ENCODE results near the gene AK4. TPM values are rescaled to one million over a fixed set of nuclear protein-coding genes. Genes with fewer than 3 reads are reported as not detected.
"Not testable (repeated sequence)": the region's sequence is repeated elsewhere in the genome, so short reads cannot be mapped to it uniquely, and the experiment has no call there.

Gene AK4
- total RNA-seq, 1 donor from 2014 or later = 39.7 TPM

DNA sequence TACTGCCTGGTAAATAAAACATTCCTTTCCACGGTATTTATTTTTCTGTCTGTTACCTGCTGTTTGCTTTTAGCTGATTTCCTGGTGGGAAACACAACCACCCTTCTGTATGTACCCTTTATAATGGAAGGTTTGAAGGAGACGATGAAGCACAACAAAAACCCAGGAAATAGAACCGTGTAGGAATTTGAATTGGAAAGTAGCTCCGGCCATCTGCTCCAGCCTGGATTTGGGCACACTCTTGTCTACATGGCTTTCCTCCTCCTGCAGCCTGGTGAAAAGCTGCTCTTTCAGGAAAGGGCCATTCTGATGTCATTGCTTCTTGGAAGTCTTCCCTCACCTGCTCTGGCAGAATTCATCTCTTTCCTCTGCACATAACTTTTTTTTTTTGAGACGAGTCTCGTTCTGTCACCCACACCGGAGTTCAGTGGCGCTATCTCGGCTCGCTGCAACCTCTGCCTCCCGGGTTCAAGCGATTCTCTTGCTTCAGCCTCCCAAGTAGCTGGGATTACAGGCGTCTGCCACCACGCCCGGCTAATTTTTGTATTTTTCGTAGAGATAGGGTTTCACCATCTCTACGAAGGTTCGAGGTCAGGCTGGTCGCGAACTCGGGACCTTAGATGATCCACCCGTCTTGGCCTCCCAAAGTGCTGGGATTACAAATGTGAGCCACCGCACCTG lies 2.7 kb downstream of the AK4 start:
- H3K4me1 Mint-ChIP-seq (ENCODE audit: unreplicated experiment) = peaks cover 20% of the 10 kb centered on the region
- H3K36me3 Mint-ChIP-seq (ENCODE audit: low read depth, unreplicated experiment) = peaks cover 4% of the 10 kb centered on the region
- peaks cover 21% of the 10 kb centered on the region for H3K27me3 Mint-ChIP-seq (ENCODE audit: unreplicated experiment)
- H3K27ac Mint-ChIP-seq (ENCODE audit: unreplicated experiment) = peak overlapping the region; percentile 67
- peak overlapping the region; percentile 47 for H3K4me3 Mint-ChIP-seq (ENCODE audit: unreplicated experiment)
- TF ChIP-seq, protein P1, sequence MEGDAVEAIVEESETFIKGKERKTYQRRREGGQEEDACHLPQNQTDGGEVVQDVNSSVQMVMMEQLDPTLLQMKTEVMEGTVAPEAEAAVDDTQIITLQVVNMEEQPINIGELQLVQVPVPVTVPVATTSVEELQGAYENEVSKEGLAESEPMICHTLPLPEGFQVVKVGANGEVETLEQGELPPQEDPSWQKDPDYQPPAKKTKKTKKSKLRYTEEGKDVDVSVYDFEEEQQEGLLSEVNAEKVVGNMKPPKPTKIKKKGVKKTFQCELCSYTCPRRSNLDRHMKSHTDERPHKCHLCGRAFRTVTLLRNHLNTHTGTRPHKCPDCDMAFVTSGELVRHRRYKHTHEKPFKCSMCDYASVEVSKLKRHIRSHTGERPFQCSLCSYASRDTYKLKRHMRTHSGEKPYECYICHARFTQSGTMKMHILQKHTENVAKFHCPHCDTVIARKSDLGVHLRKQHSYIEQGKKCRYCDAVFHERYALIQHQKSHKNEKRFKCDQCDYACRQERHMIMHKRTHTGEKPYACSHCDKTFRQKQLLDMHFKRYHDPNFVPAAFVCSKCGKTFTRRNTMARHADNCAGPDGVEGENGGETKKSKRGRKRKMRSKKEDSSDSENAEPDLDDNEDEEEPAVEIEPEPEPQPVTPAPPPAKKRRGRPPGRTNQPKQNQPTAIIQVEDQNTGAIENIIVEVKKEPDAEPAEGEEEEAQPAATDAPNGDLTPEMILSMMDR (IDR thresholded peaks at IDR 0.05; ENCODE audit: unreplicated experiment) = no peak
- DNase-seq (ENCODE audit: low spot score) = no peak
- H3K9me3 Mint-ChIP-seq (ENCODE audit: unreplicated experiment) = no peaks in the 10 kb centered on the region

DNA sequence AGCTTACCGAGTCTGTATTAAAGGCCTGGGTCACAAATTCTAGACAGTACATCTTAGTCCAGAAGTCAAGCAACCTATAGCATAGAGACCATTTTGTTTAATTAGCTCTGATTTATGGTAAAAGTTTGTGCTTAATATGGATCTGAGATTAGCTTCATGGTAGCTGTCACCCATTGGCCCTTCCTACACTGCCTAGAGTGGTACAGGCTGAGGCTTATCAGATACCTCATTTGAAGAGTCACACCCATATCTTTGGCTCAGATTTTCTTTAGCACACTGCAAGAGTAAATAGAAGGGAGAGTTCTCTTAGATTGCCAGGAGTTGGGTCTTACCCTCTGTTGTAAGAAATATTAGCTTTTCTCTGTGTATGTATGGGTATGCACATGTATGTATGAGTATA lies 3.6 kb downstream of the AK4 start:
- Mint-ChIP-seq H3K27ac (ENCODE audit: unreplicated experiment) (no peak overlapping the region), H3K9me3 (ENCODE audit: unreplicated experiment) (no peaks in the 10 kb centered on the region)

DNA sequence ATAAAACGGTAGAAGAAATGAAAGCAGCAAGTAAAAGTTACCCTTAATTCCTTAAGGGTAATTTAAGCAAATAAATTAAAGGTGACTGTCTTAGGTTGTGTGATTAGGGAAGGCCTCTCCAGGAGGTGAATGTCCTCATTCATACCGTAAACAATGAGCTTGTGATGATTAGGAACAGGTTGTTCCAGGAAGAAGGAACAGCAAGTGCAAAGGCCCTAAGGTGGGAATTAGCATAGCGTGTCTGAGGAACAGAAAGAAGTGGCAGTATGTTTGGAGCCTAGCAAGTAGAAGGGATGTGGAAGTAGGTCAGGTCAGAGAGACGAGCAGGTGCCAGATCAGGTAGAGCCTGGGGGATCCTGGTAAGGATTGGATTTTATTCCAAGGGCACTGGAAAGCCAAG lies 5.6 kb downstream of the AK4 start:
- Mint-ChIP-seq H3K27ac (ENCODE audit: unreplicated experiment) (no peak overlapping the region), H3K27me3 (ENCODE audit: unreplicated experiment) (peaks cover 9% of the 10 kb centered on the region), H3K36me3 (ENCODE audit: low read depth, unreplicated experiment) (peaks cover 4% of the 10 kb centered on the region), H3K9me3 (ENCODE audit: unreplicated experiment) (no peaks in the 10 kb centered on the region), H3K4me3 (ENCODE audit: unreplicated experiment) (no peak overlapping the region), H3K4me1 (ENCODE audit: unreplicated experiment) (peaks cover 20% of the 10 kb centered on the region)
- no peak for DNase-seq (ENCODE audit: low spot score)
- TF ChIP-seq, protein P1 (IDR thresholded peaks at IDR 0.05; ENCODE audit: unreplicated experiment) = no peak

More for the DNA sequence above, 3.6 kb downstream of the AK4 start:
- Mint-ChIP-seq H3K27me3 (ENCODE audit: unreplicated experiment) (peaks cover 15% of the 10 kb centered on the region), H3K4me1 (ENCODE audit: unreplicated experiment) (peaks cover 20% of the 10 kb centered on the region), H3K4me3 (ENCODE audit: unreplicated experiment) (no peak overlapping the region), H3K36me3 (ENCODE audit: low read depth, unreplicated experiment) (peaks cover 4% of the 10 kb centered on the region)
- no peak for DNase-seq (ENCODE audit: low spot score)
- TF ChIP-seq, protein P1 (IDR thresholded peaks at IDR 0.05; ENCODE audit: unreplicated experiment) = no peak

DNA sequence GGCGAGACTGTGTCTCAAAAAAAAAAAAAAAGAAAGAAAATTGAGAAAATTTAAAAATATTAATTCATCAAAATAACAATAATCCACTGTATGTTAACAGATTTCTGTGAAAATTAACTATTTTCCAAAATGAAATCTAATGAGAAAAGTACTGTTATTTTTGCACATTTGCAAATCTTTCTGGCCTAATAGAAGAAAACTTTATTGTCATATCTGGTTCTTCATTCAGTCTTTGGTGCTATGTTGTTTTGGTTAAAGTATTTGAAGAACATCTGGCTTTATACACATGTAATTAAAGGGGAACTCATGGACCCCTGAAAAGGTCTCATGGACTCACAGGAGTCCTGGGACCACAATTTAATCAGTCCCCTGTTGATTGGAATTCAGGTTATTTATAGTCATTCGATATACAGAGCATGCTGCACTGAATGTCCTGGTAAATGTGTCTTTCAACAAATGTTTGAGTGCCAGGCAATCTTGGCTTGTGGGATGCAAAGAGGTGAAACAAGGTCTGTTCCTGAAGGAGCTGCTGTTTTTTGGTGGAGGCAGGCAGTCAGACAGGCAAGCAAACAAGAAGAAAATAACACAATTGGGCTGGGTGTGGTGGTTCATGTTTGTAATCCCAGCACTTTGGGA lies 9.0 kb downstream of the AK4 start:
- Mint-ChIP-seq H3K27ac (ENCODE audit: unreplicated experiment) (no peak overlapping the region), H3K4me1 (ENCODE audit: unreplicated experiment) (peaks cover 11% of the 10 kb centered on the region), H3K4me3 (ENCODE audit: unreplicated experiment) (no peak overlapping the region), H3K9me3 (ENCODE audit: unreplicated experiment) (no peaks in the 10 kb centered on the region), H3K36me3 (ENCODE audit: low read depth, unreplicated experiment) (no peaks in the 10 kb centered on the region), H3K27me3 (ENCODE audit: unreplicated experiment) (peaks cover 2% of the 10 kb centered on the region)
- TF ChIP-seq, protein P1 (IDR thresholded peaks at IDR 0.05; ENCODE audit: unreplicated experiment) = no peak
- DNase-seq (ENCODE audit: low spot score) = no peak

DNA sequence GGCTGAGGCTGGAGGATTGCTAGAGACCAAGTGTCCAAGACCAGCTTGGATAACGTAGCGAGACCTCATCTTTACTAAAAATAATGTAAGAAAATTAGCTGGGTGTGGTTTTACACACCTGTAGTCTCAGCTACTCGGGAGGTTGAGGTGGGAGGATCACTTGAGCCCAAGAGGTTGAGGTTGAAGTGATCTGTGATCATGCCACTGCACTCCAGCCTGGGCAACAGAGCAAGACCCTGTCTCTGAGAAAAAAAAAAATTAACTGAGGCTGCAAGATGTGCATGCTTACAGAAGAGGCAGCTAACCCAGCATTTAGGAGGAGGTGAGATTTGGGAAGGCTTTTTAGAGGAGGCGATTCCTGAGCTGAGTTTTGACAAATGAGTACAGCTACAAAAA lies 9.5 kb downstream of the AK4 start:
- Mint-ChIP-seq H3K4me1 (ENCODE audit: unreplicated experiment) (peaks cover 11% of the 10 kb centered on the region), H3K27me3 (ENCODE audit: unreplicated experiment) (peaks cover 2% of the 10 kb centered on the region), H3K4me3 (ENCODE audit: unreplicated experiment) (no peak overlapping the region), H3K27ac (ENCODE audit: unreplicated experiment) (no peak overlapping the region), H3K36me3 (ENCODE audit: low read depth, unreplicated experiment) (no peaks in the 10 kb centered on the region), H3K9me3 (ENCODE audit: unreplicated experiment) (no peaks in the 10 kb centered on the region)
- DNase-seq (ENCODE audit: low spot score) = no peak
- TF ChIP-seq, protein P1 (IDR thresholded peaks at IDR 0.05; ENCODE audit: unreplicated experiment) = no peak

DNA sequence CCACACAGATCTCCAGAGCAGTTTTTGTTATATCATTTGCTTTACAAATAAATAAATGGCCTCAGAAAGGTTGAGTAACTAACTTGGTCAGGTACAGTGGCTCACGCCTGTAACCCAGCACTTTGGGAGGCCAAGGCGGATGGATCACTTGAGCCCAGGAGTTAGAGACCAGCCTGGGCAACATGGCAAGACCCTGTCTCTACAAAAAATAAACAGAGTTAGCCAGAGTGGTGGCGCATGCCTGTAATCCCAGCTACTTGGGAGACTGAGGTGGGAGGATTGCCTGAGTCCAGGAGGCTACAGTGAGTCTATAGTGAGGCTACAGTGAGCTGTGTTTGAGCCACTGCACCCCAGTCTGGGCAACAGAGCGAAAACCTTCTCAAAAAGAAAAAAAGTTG lies 11.3 kb downstream of the AK4 start:
- not testable (repeated sequence) for H3K27ac Mint-ChIP-seq (ENCODE audit: unreplicated experiment); H3K9me3 Mint-ChIP-seq (ENCODE audit: unreplicated experiment); H3K27me3 Mint-ChIP-seq (ENCODE audit: unreplicated experiment); DNase-seq (ENCODE audit: low spot score); H3K4me3 Mint-ChIP-seq (ENCODE audit: unreplicated experiment); H3K36me3 Mint-ChIP-seq (ENCODE audit: low read depth, unreplicated experiment)
- peaks cover 11% of the 10 kb centered on the region for H3K4me1 Mint-ChIP-seq (ENCODE audit: unreplicated experiment)

Data from endothelial cell (in vitro differentiated cells).